Activated CD4-positive, alpha-beta T cell treated with anti-CD3 and anti-CD28 coated beads, Interleukin-2, amount 50 U/mL, for 24 hours (primary cell): Measurements from ENCODE around the gene LRRC42.

Source experiments
- DNase-seq, 2 donors: peaks; one replicate each; pipeline ENCODE4 v3.0.0-alpha.2; 2020; ENCODE audit warnings: low read depth in 1 of 2, low spot score in 1 of 2

LRRC42 gene

GRCh38 chr1:53946252-53947171 is at the start of gene LRRC42:
LRRC42 (plus strand) TSS chr1:53946350; CDS start chr1:53952000, 5,650 bp downstream.
- no peak for DNase-seq

GRCh38 chr1:53896635-53897229 is 49.4 kb upstream of the LRRC42 start:
- no peak for DNase-seq

- no peak for DNase-seq
These were observed 46.9 kb upstream of the LRRC42 start for GRCh38 chr1:53899206-53899628.

- no peak for DNase-seq
These were observed 46.4 kb upstream of the LRRC42 start for GRCh38 chr1:53899708-53900107.

GRCh38 chr1:53902235-53903138 is 43.7 kb upstream of the LRRC42 start:
- no peak for DNase-seq

- DNase-seq, result no peak
These were observed 40.6 kb upstream of the LRRC42 start for GRCh38 chr1:53905509-53905908.

GRCh38 chr1:53906121-53906520 is 40.0 kb upstream of the LRRC42 start:
- no peak for DNase-seq

- no peak for DNase-seq
These were observed 36.2 kb upstream of the LRRC42 start for GRCh38 chr1:53909946-53910345.

- no peak for DNase-seq
These were observed 34.7 kb upstream of the LRRC42 start for GRCh38 chr1:53911442-53911841.

- DNase-seq, result no peak
These were observed 32.7 kb upstream of the LRRC42 start for GRCh38 chr1:53913352-53914033.

- no peak for DNase-seq
These were observed 27.8 kb upstream of the LRRC42 start for GRCh38 chr1:53918343-53918742.

GRCh38 chr1:53919675-53920066 is 26.5 kb upstream of the LRRC42 start:
- no peak for DNase-seq

GRCh38 chr1:53927376-53927881 is 18.7 kb upstream of the LRRC42 start:
- no peak for DNase-seq

- DNase-seq, result no peak
These were observed 16.7 kb upstream of the LRRC42 start for GRCh38 chr1:53929246-53929960.

- no peak for DNase-seq
These were observed 15.2 kb upstream of the LRRC42 start for GRCh38 chr1:53930932-53931331.

GRCh38 chr1:53931523-53931922 is 14.6 kb upstream of the LRRC42 start:
- no peak for DNase-seq

- DNase-seq, result no peak
These were observed 11.9 kb upstream of the LRRC42 start for GRCh38 chr1:53934170-53934765.

GRCh38 chr1:53936430-53936829 is 9.7 kb upstream of the LRRC42 start:
- DNase-seq, result no peak

- no peak for DNase-seq
These were observed 7.9 kb upstream of the LRRC42 start for GRCh38 chr1:53938136-53938830.
